ENCODE measurements around the gene DPP10. TPM values are rescaled to one million over a fixed set of nuclear protein-coding genes. Genes with fewer than 3 reads are reported as not detected.

Gene DPP10
- total RNA-seq, 1 experiment from 2014 or later, result 0.61 TPM

GRCh38 chr2:115201386-115201785 is 758.9 kb downstream of the DPP10 start:
- DNase-seq (ENCODE audit: low read depth), result no peak
- in situ Hi-C loops (cut with HindIII; ENCODE audit: low pct_unique_long_range_greater_than_20kb, low sequenced_read_pairs), result no loop called here

DNA sequence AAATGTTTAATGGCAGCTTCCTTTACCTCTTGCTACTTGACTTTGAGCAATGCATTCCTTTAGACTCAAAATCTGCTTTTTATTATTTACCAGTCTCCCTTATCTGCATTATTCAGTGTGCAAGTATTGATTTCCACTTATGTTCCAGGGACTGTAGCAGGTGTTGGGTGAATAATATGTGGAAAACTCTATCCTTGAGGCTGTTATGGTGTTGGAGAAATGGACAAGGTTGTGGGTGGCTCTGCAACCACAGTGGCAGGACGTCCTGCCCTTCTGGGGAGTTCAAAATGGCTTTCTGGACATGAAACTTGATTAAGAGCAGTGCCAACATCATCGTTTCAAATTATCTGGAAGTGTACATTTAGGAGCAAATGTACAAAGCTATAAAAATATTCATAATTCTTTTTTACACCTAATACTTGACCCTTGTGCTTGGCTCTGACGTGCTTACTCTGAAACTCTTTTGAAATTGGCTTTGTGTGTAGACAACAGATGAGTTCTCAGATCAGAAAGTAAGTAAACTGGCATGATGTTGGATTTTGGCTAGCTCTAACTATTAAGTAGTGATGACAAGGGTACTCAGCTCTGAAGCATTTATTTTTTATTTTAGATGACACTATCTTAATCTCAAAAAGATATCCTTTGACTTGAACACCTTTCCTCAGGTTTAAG is 766.2 kb downstream of the DPP10 start:
- in situ Hi-C loops (cut with HindIII; ENCODE audit: low pct_unique_long_range_greater_than_20kb, low sequenced_read_pairs), result no loop called here
- DNase-seq (ENCODE audit: low read depth), result no peak

- DNase-seq (ENCODE audit: low read depth), result no peak
- in situ Hi-C loops (cut with HindIII; ENCODE audit: low pct_unique_long_range_greater_than_20kb, low sequenced_read_pairs), result no loop called here
These were observed 771.6 kb downstream of the DPP10 start for GRCh38 chr2:115214050-115214449.

DNA sequence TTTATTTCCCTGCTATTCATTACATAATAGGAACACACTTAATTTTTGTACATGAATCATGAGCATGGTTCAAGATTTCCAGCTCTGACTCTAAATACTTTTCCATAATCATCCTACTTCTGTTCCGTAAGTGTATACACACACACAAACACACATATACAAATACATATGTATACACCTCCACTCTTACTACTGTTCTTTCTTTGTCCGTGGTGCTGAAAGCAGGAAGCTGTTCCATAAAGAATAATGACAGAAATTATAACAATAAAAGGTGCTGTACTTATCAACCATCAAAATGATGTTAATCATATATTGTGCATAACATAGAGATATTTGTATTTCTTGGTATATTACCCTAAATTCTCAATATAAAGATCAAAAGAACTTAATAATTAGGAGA is 776.9 kb downstream of the DPP10 start:
- in situ Hi-C loops (cut with HindIII; ENCODE audit: low pct_unique_long_range_greater_than_20kb, low sequenced_read_pairs), result no loop called here
- DNase-seq (ENCODE audit: low read depth), result no peak

- DNase-seq (ENCODE audit: low read depth), result no peak
- in situ Hi-C loops (cut with HindIII; ENCODE audit: low pct_unique_long_range_greater_than_20kb, low sequenced_read_pairs), result no loop called here
These were observed 791.7 kb downstream of the DPP10 start for GRCh38 chr2:115234186-115234585.

DNA sequence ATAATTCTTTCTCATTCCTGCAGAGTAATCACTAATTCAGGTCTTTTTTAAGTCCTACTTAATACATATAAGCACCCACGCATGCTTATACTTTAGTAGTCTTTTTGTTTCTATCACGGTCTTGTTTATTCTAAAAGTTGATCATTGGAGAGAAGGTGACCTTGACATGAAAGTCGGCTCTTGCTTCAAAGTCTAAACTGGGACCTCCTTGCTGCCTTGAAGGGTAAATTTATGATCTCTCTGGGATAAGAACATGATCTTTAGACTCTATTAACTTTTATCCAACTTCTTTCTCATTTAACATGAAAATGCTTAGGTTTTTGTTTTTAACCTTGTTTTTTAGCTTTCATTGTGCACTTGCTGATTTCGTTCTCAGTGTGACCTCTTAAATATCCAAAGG is 792.3 kb downstream of the DPP10 start:
- no peak for DNase-seq (ENCODE audit: low read depth)
- in situ Hi-C loops (cut with HindIII; ENCODE audit: low pct_unique_long_range_greater_than_20kb, low sequenced_read_pairs), result no loop called here

GRCh38 chr2:115248066-115248465 is 805.6 kb downstream of the DPP10 start:
- DNase-seq (ENCODE audit: low read depth), result no peak
- in situ Hi-C loops (cut with HindIII; ENCODE audit: low pct_unique_long_range_greater_than_20kb, low sequenced_read_pairs), result no loop called here

- in situ Hi-C loops (cut with HindIII; ENCODE audit: low pct_unique_long_range_greater_than_20kb, low sequenced_read_pairs), result no loop called here
- no peak for DNase-seq (ENCODE audit: low read depth)
These were observed 834.9 kb downstream of the DPP10 start for GRCh38 chr2:115277366-115277765.

DNA sequence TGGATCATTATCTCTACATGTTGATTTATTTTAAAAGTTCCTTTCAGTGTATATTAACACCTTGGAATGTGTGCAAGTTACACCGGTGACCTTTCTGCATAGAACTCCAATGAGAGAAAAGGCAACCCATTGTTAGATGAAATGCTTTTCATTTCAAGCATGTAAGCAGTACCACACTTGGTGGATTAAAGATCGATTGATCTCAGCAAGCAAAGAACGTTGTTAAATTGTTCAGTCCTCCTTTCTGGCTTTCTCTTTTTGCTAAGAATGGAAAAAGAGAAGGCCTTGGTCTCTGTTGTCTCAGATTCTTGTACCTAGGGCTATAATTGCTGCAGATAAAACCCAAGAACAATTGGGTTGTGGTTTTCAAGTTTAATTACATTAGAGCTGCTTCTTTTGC is 843.0 kb downstream of the DPP10 start:
- in situ Hi-C loops (cut with HindIII; ENCODE audit: low pct_unique_long_range_greater_than_20kb, low sequenced_read_pairs), result no loop called here
- no peak for DNase-seq (ENCODE audit: low read depth)

GRCh38 chr2:115290478-115290877 is 848.0 kb downstream of the DPP10 start:
- in situ Hi-C loops (cut with HindIII; ENCODE audit: low pct_unique_long_range_greater_than_20kb, low sequenced_read_pairs), result no loop called here
- no peak for DNase-seq (ENCODE audit: low read depth)

DNA sequence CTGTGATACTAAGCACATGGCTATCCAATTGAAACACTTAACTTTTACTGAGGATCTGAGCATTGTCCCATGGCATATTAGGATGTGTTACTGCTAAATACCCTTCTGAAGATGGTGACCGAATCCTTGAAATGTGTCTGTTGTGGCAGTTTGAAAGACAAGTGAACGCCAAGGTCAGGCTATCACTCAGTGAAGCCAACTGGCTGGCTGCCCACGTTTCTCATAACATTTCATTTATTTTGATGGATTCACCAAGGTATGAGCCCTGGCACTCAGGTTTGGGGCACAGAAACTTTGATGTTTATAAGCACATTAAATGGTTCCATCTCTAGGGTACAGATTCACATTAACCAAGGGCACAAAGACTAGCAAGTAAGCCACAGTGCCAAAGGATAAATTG is 850.3 kb downstream of the DPP10 start:
- no peak for DNase-seq (ENCODE audit: low read depth)
- in situ Hi-C loops (cut with HindIII; ENCODE audit: low pct_unique_long_range_greater_than_20kb, low sequenced_read_pairs), result no loop called here

GRCh38 chr2:115294999-115295398 is 852.6 kb downstream of the DPP10 start:
- in situ Hi-C loops (cut with HindIII; ENCODE audit: low pct_unique_long_range_greater_than_20kb, low sequenced_read_pairs), result no loop called here

DNA sequence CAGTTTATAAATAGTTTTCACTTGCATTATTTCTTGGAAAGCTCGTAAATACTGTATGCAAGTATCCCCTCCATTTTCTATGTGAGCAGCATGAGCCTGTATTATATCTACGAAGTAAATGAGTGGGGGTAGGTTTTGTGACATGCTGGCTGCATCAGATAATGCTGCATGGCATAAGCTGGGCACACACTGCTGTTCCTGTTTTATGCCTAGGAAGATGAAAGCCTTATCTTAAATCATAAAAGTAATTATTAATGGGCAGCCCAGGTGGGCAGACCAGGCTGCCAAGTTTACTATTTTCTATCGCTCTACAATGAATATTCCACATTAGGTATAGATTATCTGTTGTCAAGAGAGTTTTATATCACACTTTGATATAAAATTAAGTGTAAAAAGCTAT is 854.6 kb downstream of the DPP10 start:
- in situ Hi-C loops (cut with HindIII; ENCODE audit: low pct_unique_long_range_greater_than_20kb, low sequenced_read_pairs), result no loop called here
- DNase-seq (ENCODE audit: low read depth), result no peak

More at GRCh38 chr2:115294999-115295398, 852.6 kb downstream of the DPP10 start:
- DNase-seq (ENCODE audit: low read depth), result no peak

GRCh38 chr2:115299199-115299598 is 856.8 kb downstream of the DPP10 start:
- no peak for DNase-seq (ENCODE audit: low read depth)
- in situ Hi-C loops (cut with HindIII; ENCODE audit: low pct_unique_long_range_greater_than_20kb, low sequenced_read_pairs), result no loop called here

GRCh38 chr2:115305712-115306111 is 863.3 kb downstream of the DPP10 start:
- DNase-seq (ENCODE audit: low read depth), result no peak
- in situ Hi-C loops (cut with HindIII; ENCODE audit: low pct_unique_long_range_greater_than_20kb, low sequenced_read_pairs), result no loop called here

- in situ Hi-C loops (cut with HindIII; ENCODE audit: low pct_unique_long_range_greater_than_20kb, low sequenced_read_pairs), result no loop called here
- peak; percentile 56 for DNase-seq (ENCODE audit: low read depth)
These were observed 871.7 kb downstream of the DPP10 start for GRCh38 chr2:115314119-115314518.

DNA sequence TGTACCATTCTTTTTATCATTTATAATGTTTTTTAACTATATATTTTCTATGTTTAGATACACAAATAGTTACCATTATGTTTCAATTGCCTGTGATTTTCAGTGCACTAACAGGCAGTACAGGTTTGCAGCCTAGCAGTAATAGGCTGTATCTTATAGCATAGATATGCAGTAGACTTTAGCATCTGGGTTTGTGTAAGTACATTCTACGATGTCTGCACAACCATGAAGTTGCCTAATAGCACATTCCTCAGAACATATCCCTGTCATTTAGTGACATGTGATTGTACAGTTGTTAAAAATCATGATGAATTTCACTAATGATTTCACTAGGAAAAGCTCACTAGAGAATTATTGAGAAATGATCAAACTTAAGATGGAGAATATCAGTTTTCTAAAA is 884.6 kb downstream of the DPP10 start:
- DNase-seq (ENCODE audit: low read depth), result no peak
- in situ Hi-C loops (cut with HindIII; ENCODE audit: low pct_unique_long_range_greater_than_20kb, low sequenced_read_pairs), result no loop called here

GRCh38 chr2:115359550-115359949 is 917.1 kb downstream of the DPP10 start:
- DNase-seq (ENCODE audit: low read depth), result no peak
- in situ Hi-C loops (cut with HindIII; ENCODE audit: low pct_unique_long_range_greater_than_20kb, low sequenced_read_pairs), result no loop called here

DNA sequence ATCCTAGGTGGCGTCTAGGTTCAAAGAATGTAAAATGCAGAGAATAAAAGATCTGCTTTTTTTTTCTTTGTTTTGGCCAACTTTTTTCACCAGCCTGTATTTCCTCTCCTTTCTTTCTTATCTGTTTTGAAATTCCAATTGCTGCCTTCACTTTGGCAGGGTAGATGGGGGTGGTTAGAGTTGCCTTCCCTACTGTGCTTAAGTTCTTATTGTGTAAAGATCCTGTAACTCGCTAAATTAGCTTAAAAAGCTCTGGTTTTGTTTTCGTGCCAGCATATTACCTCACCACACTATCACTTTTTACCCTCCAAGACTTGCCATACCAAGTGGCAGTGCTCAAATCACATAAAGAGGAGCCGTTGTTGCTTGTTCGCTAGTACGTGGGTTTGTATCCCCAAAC is 921.7 kb downstream of the DPP10 start:
- in situ Hi-C loops (cut with HindIII; ENCODE audit: low pct_unique_long_range_greater_than_20kb, low sequenced_read_pairs), result no loop called here
- DNase-seq (ENCODE audit: low read depth), result no peak

DNA sequence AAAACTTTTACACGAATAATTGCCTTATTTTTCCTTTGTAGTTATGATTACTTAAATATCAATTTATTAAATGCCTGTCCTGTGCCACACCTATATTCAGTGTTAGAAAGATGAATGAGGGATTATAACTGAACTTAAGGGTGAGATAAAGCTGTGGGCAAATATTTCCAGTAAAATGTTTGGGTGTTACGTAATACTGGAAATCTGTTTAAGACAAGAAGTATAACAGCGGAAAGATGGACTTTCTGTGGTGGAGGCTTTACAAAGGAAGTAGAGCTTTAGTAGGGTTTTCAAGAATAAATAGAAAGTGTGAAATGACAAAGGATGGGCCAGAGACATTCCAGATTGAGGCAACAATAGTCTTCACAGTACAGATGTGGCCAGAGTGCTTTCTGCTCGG is 927.0 kb downstream of the DPP10 start:
- in situ Hi-C loops (cut with HindIII; ENCODE audit: low pct_unique_long_range_greater_than_20kb, low sequenced_read_pairs), result no loop called here
- DNase-seq (ENCODE audit: low read depth), result no peak

DNA sequence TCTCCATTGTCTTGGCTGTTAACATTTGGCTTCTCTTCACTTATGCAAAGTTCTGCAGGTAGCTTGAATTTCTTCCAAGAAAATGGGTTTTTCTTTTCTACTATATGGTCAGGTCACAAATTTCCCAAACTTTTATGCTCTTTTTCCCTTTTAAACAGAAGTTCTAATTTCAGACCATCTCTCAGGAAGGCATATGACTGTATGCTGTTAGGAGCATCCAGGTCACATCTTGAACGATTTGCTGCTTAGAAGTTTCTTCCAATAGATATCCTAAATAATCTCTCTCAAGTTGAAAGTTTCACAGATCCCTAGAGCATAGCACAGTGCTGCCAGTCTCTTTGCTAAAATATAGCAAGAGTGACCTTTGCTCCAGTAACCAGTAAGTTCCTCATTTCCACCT is 932.5 kb downstream of the DPP10 start:
- in situ Hi-C loops (cut with HindIII; ENCODE audit: low pct_unique_long_range_greater_than_20kb, low sequenced_read_pairs), result no loop called here
- no peak for DNase-seq (ENCODE audit: low read depth)
